ENCODE results near the gene ST8SIA3.

Gene ST8SIA3

GRCh38 chr18:57352271-57352701 lies at the start of gene ST8SIA3:
Gene ST8SIA3 (plus strand): TSS chr18:57352557. CDS start chr18:57352847, 290 bp downstream.
- no peak for DNase-seq (ENCODE audit: low read depth in 2 of 2)

- no peak for DNase-seq (ENCODE audit: low read depth in 2 of 2)
These were observed 40.9 kb upstream of the ST8SIA3 start for GRCh38 chr18:57311472-57311871.

GRCh38 chr18:57312346-57313144 lies 39.8 kb upstream of the ST8SIA3 start:
- DNase-seq (ENCODE audit: low read depth in 2 of 2) = no peak

GRCh38 chr18:57320603-57321002 lies 31.8 kb upstream of the ST8SIA3 start:
- DNase-seq (ENCODE audit: low read depth in 2 of 2) = no peak

- DNase-seq (ENCODE audit: low read depth in 2 of 2) = no peak
These were observed 26.7 kb upstream of the ST8SIA3 start for GRCh38 chr18:57325491-57326166.

GRCh38 chr18:57326718-57327323 lies 25.5 kb upstream of the ST8SIA3 start:
- DNase-seq (ENCODE audit: low read depth in 2 of 2) = no peak

- no peak for DNase-seq (ENCODE audit: low read depth in 2 of 2)
These were observed 23.7 kb upstream of the ST8SIA3 start for GRCh38 chr18:57328665-57329064.

GRCh38 chr18:57329856-57330255 lies 22.5 kb upstream of the ST8SIA3 start:
- DNase-seq (ENCODE audit: low read depth in 2 of 2) = no peak

- no peak for DNase-seq (ENCODE audit: low read depth in 2 of 2)
These were observed 20.6 kb upstream of the ST8SIA3 start for GRCh38 chr18:57331718-57332117.

GRCh38 chr18:57333940-57334339 lies 18.4 kb upstream of the ST8SIA3 start:
- DNase-seq (ENCODE audit: low read depth in 2 of 2) = no peak

- DNase-seq (ENCODE audit: low read depth in 2 of 2) = no peak
These were observed 18.0 kb upstream of the ST8SIA3 start for GRCh38 chr18:57334383-57334782.

GRCh38 chr18:57336343-57336742 lies 16.0 kb upstream of the ST8SIA3 start:
- DNase-seq (ENCODE audit: low read depth in 2 of 2) = no peak

GRCh38 chr18:57337890-57338289 lies 14.5 kb upstream of the ST8SIA3 start:
- no peak for DNase-seq (ENCODE audit: low read depth in 2 of 2)

GRCh38 chr18:57343833-57344232 lies 8.5 kb upstream of the ST8SIA3 start:
- DNase-seq (ENCODE audit: low read depth in 2 of 2) = no peak

- DNase-seq (ENCODE audit: low read depth in 2 of 2) = no peak
These were observed 5.5 kb upstream of the ST8SIA3 start for GRCh38 chr18:57346876-57347275.

GRCh38 chr18:57347784-57348183 lies 4.6 kb upstream of the ST8SIA3 start:
- no peak for DNase-seq (ENCODE audit: low read depth in 2 of 2)

- DNase-seq (ENCODE audit: low read depth in 2 of 2) = no peak
These were observed 392 bp downstream of the ST8SIA3 start for GRCh38 chr18:57352761-57353136.

- DNase-seq (ENCODE audit: low read depth in 2 of 2) = no peak
These were observed 981 bp downstream of the ST8SIA3 start for GRCh38 chr18:57353137-57353939.

GRCh38 chr18:57353940-57354461 lies 1.6 kb downstream of the ST8SIA3 start:
- no peak for DNase-seq (ENCODE audit: low read depth in 2 of 2)

GRCh38 chr18:57359433-57359832 lies 7.1 kb downstream of the ST8SIA3 start:
- no peak for DNase-seq (ENCODE audit: low read depth in 2 of 2)

- DNase-seq (ENCODE audit: low read depth in 2 of 2) = no peak
These were observed 10.4 kb downstream of the ST8SIA3 start for GRCh38 chr18:57362714-57363113.

GRCh38 chr18:57364460-57364859 lies 12.1 kb downstream of the ST8SIA3 start:
- no peak for DNase-seq (ENCODE audit: low read depth in 2 of 2)
